ENCODE results near the gene SLC25A21. TPM values are rescaled to one million over a fixed set of nuclear protein-coding genes. Genes with fewer than 3 reads are reported as not detected.

The SLC25A21 gene
- total and polyA plus RNA-seq, 10 of the 15 experiments (the other 5 are each of a cell fraction or from before 2014, with no cell fraction given), result 0.06 to 0.72 (median 0.17) TPM; not detected in 3

GRCh38 chr14:36910578-36910977 lies 261.8 kb downstream of the SLC25A21 start:
- Histone ChIP-seq H3K9ac (ENCODE audit: control insufficient read depth, insufficient read depth, low read length) (no peak overlapping the region), H3K27ac (ENCODE audit: control insufficient read depth, insufficient read depth) (no peak overlapping the region), H3K4me1 (ENCODE audit: control insufficient read depth, insufficient read depth, low read length) (no peaks in the 10 kb centered on the region), H3K79me2 (ENCODE audit: control insufficient read depth, insufficient read depth, low read length) (no peaks in the 10 kb centered on the region), H3K36me3 (ENCODE audit: control insufficient read depth in 2 of 2, insufficient read depth in 2 of 2, low read length in 1 of 2) (no peaks in the 10 kb centered on the region), H4K20me1 (ENCODE audit: control insufficient read depth, insufficient read depth) (no peaks in the 10 kb centered on the region), H3K27me3 (replicated peaks in 1 of 2; ENCODE audit: control insufficient read depth in 2 of 2, insufficient read depth in 2 of 2, low read length in 1 of 2) (no peaks in the 10 kb centered on the region), H3K9me3 (replicated peaks; ENCODE audit: control insufficient read depth, insufficient read depth, low read length) (no peaks in the 10 kb centered on the region), H3K4me3 (no peak overlapping the region), H3K4me2 (ENCODE audit: control insufficient read depth, insufficient read depth) (no peak overlapping the region), H2AFZ (ENCODE audit: control insufficient read depth, low read depth, low read length) (no peak overlapping the region)
- no peak for FAIRE-seq
- CTCF ChIA-PET, result no interaction called here
- intact Hi-C loops (cut with micrococcal nuclease; ENCODE audit: unreplicated experiment) (no loop called here), in situ Hi-C loops (cut with MboI) (no loop called here)
- 0% methylated on average over 3 of the region's 3 CpGs for WGBS (ENCODE audit: insufficient coverage, insufficient replicate concordance, low lambda C conversion rate, missing lambda C conversion rate)
- BruUV-seq (replicated peaks), result no TSS peak
- ATAC-seq, result peak; percentile 31; the same call in 2 of the 3 replicates
- no peak for DNase-seq (ENCODE audit: low read depth, low spot score)
- RAD21 ChIA-PET (ENCODE audit: unreplicated experiment), result no interaction called here
- TF ChIP-seq BRCA1 (IDR thresholded peaks at IDR 0.05; ENCODE audit: low read depth, low read length), result no peak
- TF ChIP-seq MTA2 (IDR thresholded peaks at IDR 0.05; ENCODE audit: low read depth), result peak; percentile 95
- TF ChIP-seq, protein P1, sequence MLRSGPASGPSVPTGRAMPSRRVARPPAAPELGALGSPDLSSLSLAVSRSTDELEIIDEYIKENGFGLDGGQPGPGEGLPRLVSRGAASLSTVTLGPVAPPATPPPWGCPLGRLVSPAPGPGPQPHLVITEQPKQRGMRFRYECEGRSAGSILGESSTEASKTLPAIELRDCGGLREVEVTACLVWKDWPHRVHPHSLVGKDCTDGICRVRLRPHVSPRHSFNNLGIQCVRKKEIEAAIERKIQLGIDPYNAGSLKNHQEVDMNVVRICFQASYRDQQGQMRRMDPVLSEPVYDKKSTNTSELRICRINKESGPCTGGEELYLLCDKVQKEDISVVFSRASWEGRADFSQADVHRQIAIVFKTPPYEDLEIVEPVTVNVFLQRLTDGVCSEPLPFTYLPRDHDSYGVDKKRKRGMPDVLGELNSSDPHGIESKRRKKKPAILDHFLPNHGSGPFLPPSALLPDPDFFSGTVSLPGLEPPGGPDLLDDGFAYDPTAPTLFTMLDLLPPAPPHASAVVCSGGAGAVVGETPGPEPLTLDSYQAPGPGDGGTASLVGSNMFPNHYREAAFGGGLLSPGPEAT (IDR thresholded peaks at IDR 0.05; ENCODE audit: low read depth), result 0 out of 2 replicates have a peak, but pooled peaks have one; percentile 29
- no peak for TF ChIP-seq ZBTB33 (IDR thresholded peaks at IDR 0.05)
- peak; percentile 29; the same call in 1 of the 2 replicates for TF ChIP-seq BCL11A (IDR thresholded peaks at IDR 0.05; ENCODE audit: low read depth, low read length)
- POLR2A ChIA-PET, result no interaction called here
- SMC1A ChIA-PET (ENCODE audit: uncharacterized antibody, unreplicated experiment), result no interaction called here

Measured in GM12878 (cell line).